Esophagus muscularis mucosa (tissue), 3 donors: ENCODE measurements around the gene HLA-E.

Experiments used
- CTCF ChIP-seq, 3 experiments: fragments of 200-600 bp in 2 of 3; fragments of 450-650 bp in 1 of 3; sonication (generic) in 2 of 3; IDR thresholded peaks; one replicate each; pipeline ENCODE4 v1.5.1; 2017 to 2019; ENCODE audit warnings: antibody characterized with exemption in 3 of 3, mild to moderate bottlenecking in 2 of 3, moderate library complexity in 1 of 3
- POLR2AphosphoS5 ChIP-seq, 2 donors: sonication (generic); formaldehyde crosslinking; IDR thresholded peaks; one replicate each; pipeline ENCODE4 v1.6.1; 2017; ENCODE audit warnings: antibody characterized with exemption in 2 of 2

GRCh38 chr6:30487926-30488325, 1.4 kb upstream of the HLA-E start:
- no peak for TF ChIP-seq CTCF (IDR thresholded peaks at IDR 0.05)
- TF ChIP-seq POLR2AphosphoS5 (IDR thresholded peaks at IDR 0.05), result no peak
